A673 (cell line): ENCODE results near the gene TAF4.

Experiments used
- CTCF ChIP-seq: fragments of 300-800, 200-600 bp; sonication (generic); conservative IDR thresholded peaks from 2 replicates; pipeline ENCODE4 v1.5.1; 2017; ENCODE audit warnings: low read depth, mild to moderate bottlenecking, antibody characterized with exemption, low read length, moderate library complexity, mixed read lengths
- EZH2 ChIP-seq: fragments of 200-600 bp; sonication (generic); IDR thresholded peaks from 2 replicates; pipeline ENCODE4 v1.6.1; 2017; ENCODE audit warnings: borderline replicate concordance, low read depth, mild to moderate bottlenecking, mixed read lengths, antibody characterized with exemption, low read length; ENCODE audit not compliant: poor library complexity, severe bottlenecking

- TF ChIP-seq CTCF, result no peak
- TF ChIP-seq EZH2, result no peak
Measured at GRCh38 chr20:62105592-62105991, 39.9 kb upstream of the TAF4 start.
